Calu3 (cell line): ENCODE measurements around the gene PRUNE2. TPM values are rescaled to one million over a fixed set of nuclear protein-coding genes. Genes with fewer than 3 reads are reported as not detected.

ENCODE experiments used
- BruUV-seq: library from RNA; stranded (reverse); fragments of 400-500 nt; replicated peaks from 2 replicates; lab custom pipeline; 2021; lab: Mats Ljungman, UMichigan
- CTCF ChIA-PET: fragments of 300-600 bp; sonication (Branson Sonifier 250); formaldehyde crosslinking; loops from one replicate; lab custom pipeline; 2022; ENCODE audit warnings: antibody characterized with exemption; lab: Charles Lee
- DNase-seq: peaks from one replicate; pipeline ENCODE4 v3.0.0; 2022
- H3K27ac Mint-ChIP-seq: one replicate; pipeline ENCODE4 v1.8.0; 2022; ENCODE audit warnings: mixed read lengths; ENCODE audit not compliant: unreplicated experiment
- H3K27me3 Mint-ChIP-seq: one replicate; pipeline ENCODE4 v1.8.0; 2022; ENCODE audit warnings: mixed read lengths; ENCODE audit not compliant: unreplicated experiment
- H3K36me3 Mint-ChIP-seq: one replicate; pipeline ENCODE4 v1.8.0; 2022; ENCODE audit warnings: mild to moderate bottlenecking, moderate library complexity, mixed read lengths; ENCODE audit not compliant: insufficient read depth, unreplicated experiment
- H3K4me1 Mint-ChIP-seq: one replicate; pipeline ENCODE4 v1.8.0; 2022; ENCODE audit warnings: mild to moderate bottlenecking, low read depth, mixed read lengths; ENCODE audit not compliant: unreplicated experiment
- H3K4me3 Mint-ChIP-seq: one replicate; pipeline ENCODE4 v1.8.0; 2022; ENCODE audit warnings: mild to moderate bottlenecking, low read depth, moderate library complexity, mixed read lengths; ENCODE audit not compliant: unreplicated experiment
- H3K9me3 Mint-ChIP-seq: one replicate; pipeline ENCODE4 v1.8.0; 2022; ENCODE audit warnings: low read depth, mixed read lengths; ENCODE audit not compliant: unreplicated experiment
- intact Hi-C: fragments of 100-400 bp; cut with micrococcal nuclease; formaldehyde crosslinking; loops from one replicate; pipeline ENCODE4 v1.10.0; 2022; ENCODE audit not compliant: unreplicated experiment
- total RNA-seq: library from RNA; stranded (reverse); gene quantifications from 2 replicates; pipeline ENCODE4 v1.2.3, GENCODE V29; 2022
- TF ChIP-seq, protein P1 (sequence below): fragments of 200-600 bp; IDR thresholded peaks from one replicate; pipeline ENCODE4 v1.8.0; 2022; ENCODE audit warnings: antibody characterized with exemption; ENCODE audit not compliant: unreplicated experiment

PRUNE2 gene
- total RNA-seq, 1 experiment from 2014 or later, result 0.07 TPM

DNA sequence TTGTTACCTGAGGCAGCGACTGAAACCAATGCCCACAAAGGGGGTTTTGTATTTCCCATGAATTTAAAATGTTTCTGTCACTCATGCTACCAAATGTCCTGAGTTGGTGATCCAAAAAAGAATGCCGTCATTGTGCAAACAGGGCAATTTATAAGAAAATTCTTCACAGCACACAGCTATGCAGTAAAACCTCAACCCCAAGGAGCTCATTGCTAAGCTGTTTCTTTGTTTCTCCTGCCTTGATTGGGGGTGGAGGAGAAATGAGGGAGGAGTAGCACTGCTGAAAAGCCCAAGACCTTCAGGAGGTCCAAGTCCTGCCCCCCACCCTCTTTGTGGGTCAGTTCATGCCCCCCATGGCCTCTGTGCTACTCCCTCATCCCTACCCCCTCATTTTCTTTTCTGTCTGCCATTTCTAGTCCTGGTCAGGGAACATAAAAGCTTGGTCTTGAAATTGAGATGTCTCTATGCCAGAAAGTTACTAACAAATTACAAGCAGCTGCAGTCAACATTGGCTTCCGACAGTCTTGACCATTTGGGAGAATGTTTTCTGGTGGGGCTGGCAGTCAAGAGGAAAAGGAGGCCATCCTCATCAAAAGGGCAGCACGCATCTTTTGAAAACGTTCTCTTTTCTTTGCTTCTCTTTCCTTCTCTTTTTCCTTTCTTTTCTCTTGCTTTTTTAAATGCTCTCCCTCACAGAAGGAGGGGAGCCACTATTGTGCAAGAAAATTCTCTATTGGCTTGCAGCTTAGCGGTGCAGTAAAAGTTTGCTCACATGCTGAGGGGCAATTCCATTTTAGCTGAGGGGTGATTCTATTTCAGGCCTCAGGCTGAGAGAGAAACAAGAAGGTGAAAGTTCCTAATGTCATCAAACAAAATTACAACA is 313.6 kb downstream of the PRUNE2 start:
- Mint-ChIP-seq H3K36me3 (no peaks in the 10 kb centered on the region), H3K4me1 (no peaks in the 10 kb centered on the region), H3K4me3 (no peak overlapping the region), H3K27me3 (peaks cover 15% of the 10 kb centered on the region), H3K9me3 (no peaks in the 10 kb centered on the region), H3K27ac (no peak overlapping the region)
- CTCF ChIA-PET, result no interaction called here
- DNase-seq, result no peak
- intact Hi-C loops, result no loop called here
- no TSS peak for BruUV-seq
- TF ChIP-seq, protein P1, sequence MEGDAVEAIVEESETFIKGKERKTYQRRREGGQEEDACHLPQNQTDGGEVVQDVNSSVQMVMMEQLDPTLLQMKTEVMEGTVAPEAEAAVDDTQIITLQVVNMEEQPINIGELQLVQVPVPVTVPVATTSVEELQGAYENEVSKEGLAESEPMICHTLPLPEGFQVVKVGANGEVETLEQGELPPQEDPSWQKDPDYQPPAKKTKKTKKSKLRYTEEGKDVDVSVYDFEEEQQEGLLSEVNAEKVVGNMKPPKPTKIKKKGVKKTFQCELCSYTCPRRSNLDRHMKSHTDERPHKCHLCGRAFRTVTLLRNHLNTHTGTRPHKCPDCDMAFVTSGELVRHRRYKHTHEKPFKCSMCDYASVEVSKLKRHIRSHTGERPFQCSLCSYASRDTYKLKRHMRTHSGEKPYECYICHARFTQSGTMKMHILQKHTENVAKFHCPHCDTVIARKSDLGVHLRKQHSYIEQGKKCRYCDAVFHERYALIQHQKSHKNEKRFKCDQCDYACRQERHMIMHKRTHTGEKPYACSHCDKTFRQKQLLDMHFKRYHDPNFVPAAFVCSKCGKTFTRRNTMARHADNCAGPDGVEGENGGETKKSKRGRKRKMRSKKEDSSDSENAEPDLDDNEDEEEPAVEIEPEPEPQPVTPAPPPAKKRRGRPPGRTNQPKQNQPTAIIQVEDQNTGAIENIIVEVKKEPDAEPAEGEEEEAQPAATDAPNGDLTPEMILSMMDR, result no peak

DNA sequence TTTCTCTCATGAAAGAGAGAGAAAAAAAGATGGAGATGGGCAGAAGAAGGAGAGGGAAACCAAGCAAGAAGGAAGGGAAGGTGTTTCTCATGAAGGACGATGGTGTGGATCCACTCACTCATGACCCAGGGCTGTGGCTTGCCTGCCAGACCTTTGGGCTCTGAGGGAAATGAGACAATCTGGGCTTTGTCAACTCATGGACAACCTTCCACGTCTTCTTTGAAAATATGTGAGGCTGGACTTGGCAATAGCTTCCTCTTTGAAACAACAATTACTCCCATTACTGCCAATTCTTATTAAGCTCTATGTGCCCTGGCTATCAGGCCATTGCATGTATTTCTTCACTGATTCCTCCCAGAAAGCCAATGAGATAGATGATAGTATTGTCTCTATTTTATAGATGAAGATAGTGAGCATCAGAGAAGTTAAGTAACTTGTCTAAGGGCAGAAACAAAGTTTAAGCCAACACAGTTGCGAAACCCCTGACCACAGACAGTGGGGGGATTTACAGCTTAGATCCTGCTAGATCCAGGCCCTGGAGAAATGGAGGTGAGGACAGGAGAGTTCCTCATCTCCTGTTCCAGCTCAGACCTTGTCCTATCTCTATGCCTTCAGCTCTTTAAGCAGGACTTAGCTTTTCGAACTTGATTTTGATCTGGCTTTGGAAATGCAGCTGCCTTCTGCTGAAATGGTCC is 314.5 kb downstream of the PRUNE2 start:
- Mint-ChIP-seq H3K36me3 (no peaks in the 10 kb centered on the region), H3K4me3 (no peak overlapping the region), H3K27ac (no peak overlapping the region), H3K4me1 (peaks cover 7% of the 10 kb centered on the region), H3K27me3 (peaks cover 15% of the 10 kb centered on the region), H3K9me3 (no peaks in the 10 kb centered on the region)
- CTCF ChIA-PET, result no interaction called here
- TF ChIP-seq, protein P1, result no peak
- intact Hi-C loops, result no loop called here
- DNase-seq, result no peak
- BruUV-seq, result no TSS peak

GRCh38 chr9:76588316-76588715 is 317.6 kb downstream of the PRUNE2 start:
- Mint-ChIP-seq H3K27ac (no peak overlapping the region), H3K36me3 (no peaks in the 10 kb centered on the region), H3K4me3 (no peak overlapping the region), H3K27me3 (peaks cover 26% of the 10 kb centered on the region), H3K9me3 (no peaks in the 10 kb centered on the region), H3K4me1 (peaks cover 12% of the 10 kb centered on the region)
- no peak for DNase-seq
- BruUV-seq, result no TSS peak
- intact Hi-C loops, result no loop called here
- CTCF ChIA-PET, result no interaction called here
- TF ChIP-seq, protein P1, result no peak

DNA sequence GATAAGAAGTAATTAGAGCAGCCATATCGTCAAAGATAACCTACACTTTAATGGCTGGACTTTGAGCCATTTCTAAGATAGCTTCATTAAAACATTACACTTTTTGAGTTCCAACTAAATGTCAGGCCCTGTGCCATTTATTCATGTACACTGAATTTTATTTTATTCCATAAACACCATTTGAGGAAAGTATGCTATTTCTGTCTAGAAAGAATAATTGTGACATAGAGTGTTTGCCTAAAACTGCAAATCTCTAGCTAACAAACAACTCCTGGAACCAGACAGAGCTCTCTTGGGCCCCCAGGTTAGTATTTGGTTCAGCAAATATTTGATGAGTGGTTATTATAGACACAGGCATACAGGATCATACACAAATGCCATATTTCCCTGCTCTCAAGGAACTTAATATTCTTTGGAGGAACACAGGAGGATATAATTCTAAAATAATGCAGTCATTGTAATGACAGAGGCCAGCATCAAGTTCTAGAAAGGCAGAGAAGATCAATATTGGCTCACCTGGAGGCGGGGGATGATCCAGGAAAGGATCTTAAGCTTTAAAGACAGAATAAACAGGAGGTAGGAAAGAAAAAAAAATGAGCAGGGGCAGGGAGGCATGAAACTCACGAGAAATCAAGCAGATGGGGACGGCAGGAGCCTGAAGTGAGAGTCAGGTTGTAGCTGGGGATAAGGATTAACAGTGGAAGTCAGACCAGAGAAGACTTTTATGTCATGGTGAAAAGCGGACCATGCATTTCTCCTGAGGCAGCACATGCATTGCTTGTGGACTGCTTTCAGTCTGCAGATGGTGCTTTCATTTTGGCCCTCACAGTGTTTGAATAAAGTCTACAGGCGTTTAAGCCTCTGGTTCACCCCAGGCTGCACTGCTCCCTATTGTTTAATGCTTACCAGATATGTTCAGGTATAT is 319.3 kb downstream of the PRUNE2 start:
- no TSS peak for BruUV-seq
- peak overlapping the region; percentile 8 for H3K27ac Mint-ChIP-seq
- CTCF ChIA-PET, result no interaction called here
- intact Hi-C loops, result no loop called here
- no peak overlapping the region for H3K4me3 Mint-ChIP-seq
- H3K27me3 Mint-ChIP-seq, result peaks cover 26% of the 10 kb centered on the region
- H3K4me1 Mint-ChIP-seq, result peaks cover 12% of the 10 kb centered on the region
- H3K36me3 Mint-ChIP-seq, result no peaks in the 10 kb centered on the region
- TF ChIP-seq, protein P1, result no peak
- DNase-seq, result no peak
- H3K9me3 Mint-ChIP-seq, result no peaks in the 10 kb centered on the region
